GM18951 (cell line): ENCODE results near the gene CADPS2.

Source experiments
- POLR2A ChIP-seq: IDR thresholded peaks from 4 replicates; pipeline ENCODE4 v1.6.1; 2011; ENCODE audit warnings: mild to moderate bottlenecking; ENCODE audit not compliant: insufficient read length, insufficient read depth; ENCODE audit errors: extremely low read depth
- in situ Hi-C: fragments of 300-500 bp; cut with MboI; formaldehyde crosslinking; loops from one replicate; pipeline ENCODE4 v1.12.0; 2022; ENCODE audit warnings: low sequenced_read_pairs, mixed read lengths, inconsistent platforms; ENCODE audit not compliant: unreplicated experiment

CADPS2 gene

GRCh38 chr7:122790132-122790531, 96.1 kb downstream of the CADPS2 start:
- no peak for TF ChIP-seq POLR2A
- in situ Hi-C loops, result no loop called here

GRCh38 chr7:122789156-122789555, 97.1 kb downstream of the CADPS2 start:
- no peak for TF ChIP-seq POLR2A
- in situ Hi-C loops, result no loop called here

GRCh38 chr7:122770686-122771335, 115.4 kb downstream of the CADPS2 start:
- TF ChIP-seq POLR2A, result no peak
- in situ Hi-C loops, result no loop called here

GRCh38 chr7:122768827-122769226, 117.4 kb downstream of the CADPS2 start:
- in situ Hi-C loops, result no loop called here
- no peak for TF ChIP-seq POLR2A

GRCh38 chr7:122767339-122767738, 118.9 kb downstream of the CADPS2 start:
- in situ Hi-C loops, result no loop called here
- no peak for TF ChIP-seq POLR2A

- TF ChIP-seq POLR2A, result no peak
- in situ Hi-C loops, result no loop called here
These were observed 119.7 kb downstream of the CADPS2 start for GRCh38 chr7:122766593-122766992.

- no peak for TF ChIP-seq POLR2A
- in situ Hi-C loops, result no loop called here
These were observed 121.4 kb downstream of the CADPS2 start for GRCh38 chr7:122764902-122765301.

GRCh38 chr7:122764020-122764419, 122.2 kb downstream of the CADPS2 start:
- no peak for TF ChIP-seq POLR2A
- in situ Hi-C loops, result no loop called here

- no peak for TF ChIP-seq POLR2A
- in situ Hi-C loops, result no loop called here
These were observed 124.2 kb downstream of the CADPS2 start for GRCh38 chr7:122762071-122762470.

GRCh38 chr7:122758501-122758900, 127.8 kb downstream of the CADPS2 start:
- TF ChIP-seq POLR2A, result no peak
- in situ Hi-C loops, result no loop called here

GRCh38 chr7:122756860-122757259, 129.4 kb downstream of the CADPS2 start:
- in situ Hi-C loops, result no loop called here
- TF ChIP-seq POLR2A, result no peak

GRCh38 chr7:122755696-122756095, 130.6 kb downstream of the CADPS2 start:
- in situ Hi-C loops, result no loop called here
- TF ChIP-seq POLR2A, result no peak

- TF ChIP-seq POLR2A, result no peak
- in situ Hi-C loops, result no loop called here
These were observed 133.7 kb downstream of the CADPS2 start for GRCh38 chr7:122752583-122752982.

GRCh38 chr7:122750389-122750788, 135.9 kb downstream of the CADPS2 start:
- in situ Hi-C loops, result no loop called here
- TF ChIP-seq POLR2A, result no peak

- no peak for TF ChIP-seq POLR2A
- in situ Hi-C loops, result no loop called here
These were observed 138.1 kb downstream of the CADPS2 start for GRCh38 chr7:122748195-122748594.
